ENCODE data around the gene HLA-DQA2.

Gene HLA-DQA2

DNA sequence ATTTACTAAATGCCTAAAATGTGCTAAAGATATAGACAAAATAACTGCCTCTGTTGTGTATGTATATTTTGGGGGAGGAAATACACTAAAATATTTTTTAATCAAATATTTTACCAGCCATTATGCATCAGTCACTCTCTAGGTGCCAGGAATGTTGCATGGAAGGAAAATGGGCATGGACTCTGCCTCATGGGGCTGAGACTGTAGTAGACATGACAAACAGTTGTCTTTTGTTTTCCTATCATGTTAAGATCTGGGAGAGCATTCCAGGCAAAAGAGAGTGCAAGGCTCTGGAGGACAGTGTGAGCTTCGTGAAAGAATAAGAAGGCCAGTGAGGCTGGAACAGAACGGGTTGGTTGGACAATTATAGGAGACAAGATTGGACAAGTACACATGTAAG, 49.1 kb downstream of the HLA-DQA2 start:
- DNase-seq (ENCODE audit: low read depth, low spot score) = no peak
- POLR2A ChIA-PET = no interaction called here
- TF ChIP-seq, protein P1, sequence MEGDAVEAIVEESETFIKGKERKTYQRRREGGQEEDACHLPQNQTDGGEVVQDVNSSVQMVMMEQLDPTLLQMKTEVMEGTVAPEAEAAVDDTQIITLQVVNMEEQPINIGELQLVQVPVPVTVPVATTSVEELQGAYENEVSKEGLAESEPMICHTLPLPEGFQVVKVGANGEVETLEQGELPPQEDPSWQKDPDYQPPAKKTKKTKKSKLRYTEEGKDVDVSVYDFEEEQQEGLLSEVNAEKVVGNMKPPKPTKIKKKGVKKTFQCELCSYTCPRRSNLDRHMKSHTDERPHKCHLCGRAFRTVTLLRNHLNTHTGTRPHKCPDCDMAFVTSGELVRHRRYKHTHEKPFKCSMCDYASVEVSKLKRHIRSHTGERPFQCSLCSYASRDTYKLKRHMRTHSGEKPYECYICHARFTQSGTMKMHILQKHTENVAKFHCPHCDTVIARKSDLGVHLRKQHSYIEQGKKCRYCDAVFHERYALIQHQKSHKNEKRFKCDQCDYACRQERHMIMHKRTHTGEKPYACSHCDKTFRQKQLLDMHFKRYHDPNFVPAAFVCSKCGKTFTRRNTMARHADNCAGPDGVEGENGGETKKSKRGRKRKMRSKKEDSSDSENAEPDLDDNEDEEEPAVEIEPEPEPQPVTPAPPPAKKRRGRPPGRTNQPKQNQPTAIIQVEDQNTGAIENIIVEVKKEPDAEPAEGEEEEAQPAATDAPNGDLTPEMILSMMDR (IDR thresholded peaks at IDR 0.05; ENCODE audit: insufficient read depth, low read length, missing control alignments) = no peak
- no peak overlapping the region for H3K4me3 ChIP-seq (ENCODE audit: low read depth, low read length)
- CTCF ChIA-PET = interaction anchor here (5.9 kb wide), 1 partner anchor 376 kb away, joined by 51 read pairs; no protein-coding TSS in a partner anchor

DNA sequence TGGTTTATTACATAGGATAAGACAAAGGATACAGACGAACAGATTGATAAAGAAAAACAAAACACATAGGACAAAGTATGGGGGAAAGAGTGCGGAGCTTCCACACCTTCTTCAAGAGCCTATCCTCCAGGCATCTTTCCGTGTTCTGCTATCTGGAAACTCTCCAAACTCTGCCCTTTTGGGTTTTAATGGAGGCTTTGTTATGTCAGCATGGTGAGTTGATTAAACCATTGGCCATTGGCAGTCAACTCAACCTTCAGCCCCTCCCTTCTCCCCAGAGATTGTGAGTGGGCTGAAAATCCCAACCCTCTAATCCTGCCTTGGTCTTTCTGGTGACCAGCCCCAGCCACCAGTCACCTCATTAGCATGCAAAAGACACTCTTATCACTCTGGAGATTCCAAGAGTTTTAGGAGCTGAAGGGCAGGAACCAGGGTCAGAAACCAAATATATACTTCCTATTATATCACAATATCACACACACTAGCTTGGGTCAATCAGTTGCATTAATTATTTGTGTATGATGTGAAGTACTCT, 51.8 kb downstream of the HLA-DQA2 start:
- H3K4me3 ChIP-seq (ENCODE audit: low read depth, low read length) = no peak overlapping the region
- DNase-seq (ENCODE audit: low read depth, low spot score) = no peak
- ChIA-PET POLR2A (no interaction called here), CTCF (interaction anchor here (1.1 to 5.9 kb wide), 9 partner anchors 7 to 379 kb away, joined by 3 to 51 read pairs (median 4); partner anchors contain the start of gene TAP2)
- TF ChIP-seq, protein P1 (IDR thresholded peaks at IDR 0.05; ENCODE audit: insufficient read depth, low read length, missing control alignments) = no peak

DNA sequence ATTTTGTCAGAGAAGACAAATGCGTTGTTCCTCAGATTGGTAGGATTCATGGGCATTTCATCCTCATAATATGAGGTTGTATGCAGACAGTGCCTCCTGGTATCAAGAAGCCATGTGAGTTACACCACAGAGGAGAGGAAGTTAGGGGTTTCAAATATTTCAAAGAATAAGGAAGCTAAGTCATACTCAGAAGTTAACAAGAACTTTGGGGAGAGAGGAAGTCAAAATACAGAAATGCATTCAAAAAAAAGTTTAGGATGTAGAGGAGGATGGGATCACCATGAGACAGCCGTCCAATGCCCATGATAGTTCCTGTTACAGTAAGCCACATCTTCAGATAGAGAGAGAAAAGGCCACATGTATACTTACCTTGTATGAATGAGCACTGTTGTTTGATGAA, 53.3 kb downstream of the HLA-DQA2 start:
- CTCF ChIA-PET = interaction anchor here (1.0 to 5.9 kb wide), 10 partner anchors 9 to 383 kb away, joined by 3 to 51 read pairs (median 4); partner anchors contain the start of gene TAP2
- POLR2A ChIA-PET = no interaction called here
- TF ChIP-seq, protein P1 (IDR thresholded peaks at IDR 0.05; ENCODE audit: insufficient read depth, low read length, missing control alignments) = no peak
- no peak for DNase-seq (ENCODE audit: low read depth, low spot score)
- no peak overlapping the region for H3K4me3 ChIP-seq (ENCODE audit: low read depth, low read length)
